Ovary (tissue), 9 donors: ENCODE data around the gene HLX. TPM values are rescaled to one million over a fixed set of nuclear protein-coding genes. Genes with fewer than 3 reads are reported as not detected.

Experiments used
- DNase-seq, 5 donors: peaks; one replicate each; pipeline ENCODE4 v3.0.0-alpha.2; 2019 to 2020
- H3K27ac ChIP-seq, 2 donors: fragments of 200-600 bp; one replicate each; pipeline versions ENCODE4 v1.5.1 to v1.8.0; 2019 to 2022
- H3K27me3 ChIP-seq: fragments of 200-600 bp; one replicate; pipeline ENCODE4 v1.8.0; 2022
- H3K36me3 ChIP-seq: fragments of 200-600 bp; sonication (generic); one replicate; pipeline ENCODE4 v1.5.1; 2019
- H3K4me1 ChIP-seq: one replicate; pipeline ENCODE4 v1.8.1; 2013; ENCODE audit warnings: mild to moderate bottlenecking, moderate library complexity; ENCODE audit not compliant: insufficient read depth
- H3K4me3 ChIP-seq: fragments of 200-600 bp; sonication (generic); one replicate; pipeline ENCODE4 v1.5.1; 2017
- H3K9me3 ChIP-seq, 2 donors: fragments of 200-600 bp in 1 of 2; sonication (generic) in 1 of 2; one replicate each; pipeline versions ENCODE4 v1.5.1 to v1.8.1; 2013 to 2019; ENCODE audit warnings: mild to moderate bottlenecking in 1 of 2, moderate library complexity in 1 of 2
- EP300 ChIP-seq: sonication (generic); formaldehyde crosslinking; IDR thresholded peaks from one replicate; pipeline ENCODE4 v1.6.1; 2017; ENCODE audit warnings: antibody characterized with exemption
- POLR2A ChIP-seq: fragments of 450-650 bp; IDR thresholded peaks from one replicate; pipeline ENCODE4 v1.6.1; 2017; ENCODE audit warnings: antibody characterized with exemption, mild to moderate bottlenecking, moderate library complexity
- WGBS, 3 donors: extraction: QIAGEN DNeasy Blood & Tissue Kit in 1 of 3; methylation state at CpG; one replicate each; pipeline versions ENCODE4 v1.1.5 to v1.1.7; 2013 to 2017; 5-methylcytosine and 5-hydroxymethylcytosine counted together
- intact Hi-C, 4 donors: fragments of 100-400 bp; cut with DNase I; formaldehyde crosslinking; loops; one replicate each; pipeline versions ENCODE4 v1.11.0 to v1.15.1; 2022 to 2023
- polyA plus RNA-seq, 2 donors: library from polyadenylated mRNA; stranded (reverse); fragments of 200-250 nt in 1 of 2; fragments of 350-450 nt in 1 of 2; fragmentation: Illumina TruSeq in 1 of 2; extraction: RNeasy Lipid Tissue Mini Kit (QIAGEN cat#74804) in 1 of 2; gene quantifications; one replicate each; pipeline ENCODE4 v1.2.3, GENCODE V29; 2013 to 2014
- total RNA-seq, 7 donors: library from RNA; depleted of rRNA in 2 of 7; stranded (reverse); fragments of >200 nt in 2 of 7; fragmentation: NEBNext Ultra II Directional in 3 of 7; extraction: Animal tissue kit (Norgen Biotek cat#: 25700) in 3 of 7; gene quantifications; one replicate each; pipeline versions ENCODE4 v1.1.0 to v1.2.4, GENCODE V29; 2016 to 2023
- TF ChIP-seq, protein P1 (sequence below), 3 donors: fragments of 450-650 bp in 2 of 3; fragments of 200-600 bp in 1 of 3; IDR thresholded peaks; one replicate each; pipeline versions ENCODE4 v1.5.1 to v1.8.0; 2016 to 2022; ENCODE audit warnings: antibody characterized with exemption in 3 of 3, mild to moderate bottlenecking in 1 of 3
- donor health status: DM: no; HTN: no; CAD: no; lungs with moderate emphysema.
- donor health status: DM: no; HTN: no; CAD: no.
- donor health status: Bipolar disorder and iron deficiency.
- donor health status: DM: yes; HTN: yes; CAD: no.
- donor health status: DM: no; HTN: no; CAD: no.
- donor health status: DM: yes; HTN: yes; CAD: no.

The HLX gene
- total and polyA plus RNA-seq, 9 donors = 2.1 to 9.4 (median 3.5) TPM

GRCh38 chr1:220839474-220839873, 39.8 kb upstream of the HLX start:
- H3K36me3 ChIP-seq = no peaks in the 10 kb centered on the region
- WGBS, 3 donors = 28 to 51% (median 29%) methylated on average over 5 of the region's 5 CpGs
- H3K27ac ChIP-seq = no peak overlapping the region
- intact Hi-C loops = no loop called here
- no peak for TF ChIP-seq EP300
- TF ChIP-seq POLR2A = no peak
- TF ChIP-seq, protein P1, sequence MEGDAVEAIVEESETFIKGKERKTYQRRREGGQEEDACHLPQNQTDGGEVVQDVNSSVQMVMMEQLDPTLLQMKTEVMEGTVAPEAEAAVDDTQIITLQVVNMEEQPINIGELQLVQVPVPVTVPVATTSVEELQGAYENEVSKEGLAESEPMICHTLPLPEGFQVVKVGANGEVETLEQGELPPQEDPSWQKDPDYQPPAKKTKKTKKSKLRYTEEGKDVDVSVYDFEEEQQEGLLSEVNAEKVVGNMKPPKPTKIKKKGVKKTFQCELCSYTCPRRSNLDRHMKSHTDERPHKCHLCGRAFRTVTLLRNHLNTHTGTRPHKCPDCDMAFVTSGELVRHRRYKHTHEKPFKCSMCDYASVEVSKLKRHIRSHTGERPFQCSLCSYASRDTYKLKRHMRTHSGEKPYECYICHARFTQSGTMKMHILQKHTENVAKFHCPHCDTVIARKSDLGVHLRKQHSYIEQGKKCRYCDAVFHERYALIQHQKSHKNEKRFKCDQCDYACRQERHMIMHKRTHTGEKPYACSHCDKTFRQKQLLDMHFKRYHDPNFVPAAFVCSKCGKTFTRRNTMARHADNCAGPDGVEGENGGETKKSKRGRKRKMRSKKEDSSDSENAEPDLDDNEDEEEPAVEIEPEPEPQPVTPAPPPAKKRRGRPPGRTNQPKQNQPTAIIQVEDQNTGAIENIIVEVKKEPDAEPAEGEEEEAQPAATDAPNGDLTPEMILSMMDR (IDR thresholded peaks at IDR 0.05) = no peak
- H3K27me3 ChIP-seq = no peaks in the 10 kb centered on the region
- no peak overlapping the region for H3K4me3 ChIP-seq
- H3K9me3 ChIP-seq = no peaks in the 10 kb centered on the region
- peaks cover 3% of the 10 kb centered on the region for H3K4me1 ChIP-seq
- DNase-seq = no peak

GRCh38 chr1:220841293-220841692, 38.0 kb upstream of the HLX start:
- peaks cover 3% of the 10 kb centered on the region for H3K4me1 ChIP-seq
- DNase-seq = no peak
- H3K4me3 ChIP-seq = no peak overlapping the region
- TF ChIP-seq EP300 (no peak), POLR2A (no peak)
- TF ChIP-seq, protein P1 (IDR thresholded peaks at IDR 0.05) = no peak
- no peaks in the 10 kb centered on the region for H3K36me3 ChIP-seq
- no peak overlapping the region for H3K27ac ChIP-seq
- intact Hi-C loops = no loop called here
- no peaks in the 10 kb centered on the region for H3K9me3 ChIP-seq
- no peaks in the 10 kb centered on the region for H3K27me3 ChIP-seq

DNA sequence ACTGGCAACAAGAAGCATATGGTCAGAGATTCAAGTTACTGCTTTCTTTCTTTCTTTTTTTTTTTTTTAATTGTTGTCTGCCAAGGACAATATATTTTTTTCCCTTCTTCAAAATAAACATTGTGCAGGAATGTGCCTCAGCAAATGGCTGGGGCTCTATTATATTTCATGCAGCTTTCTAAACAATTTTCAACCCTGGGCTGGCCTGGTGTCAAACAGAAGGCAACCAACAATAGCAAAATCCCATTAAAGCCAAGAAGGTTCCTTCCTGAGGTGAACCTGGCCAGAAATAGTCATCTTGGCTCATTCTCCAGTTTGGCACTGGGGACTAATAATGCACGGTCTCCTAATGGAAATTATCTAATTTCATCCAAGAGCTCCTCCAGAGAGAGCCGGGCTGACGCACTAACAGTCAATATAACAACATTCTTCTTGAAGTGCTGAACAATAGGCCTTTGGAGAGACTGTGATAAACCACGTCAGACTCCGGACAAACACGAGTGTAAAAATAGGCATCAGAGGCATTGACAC, 35.7 kb upstream of the HLX start:
- Histone ChIP-seq H3K36me3 (no peaks in the 10 kb centered on the region), H3K4me3 (no peak overlapping the region), H3K9me3 (no peaks in the 10 kb centered on the region), H3K4me1 (peaks cover 3% of the 10 kb centered on the region), H3K27me3 (no peaks in the 10 kb centered on the region), H3K27ac (no peak overlapping the region)
- intact Hi-C loops = loop anchor here in 1 of 4 donors (2.0 kb wide), 1 partner anchor 35 kb away; the partner anchor contains the start of gene HLX
- no peak for TF ChIP-seq POLR2A
- TF ChIP-seq, protein P1 (IDR thresholded peaks at IDR 0.05) = no peak
- TF ChIP-seq EP300 = no peak
- 3 to 5% (median 4%) methylated on average over 6 of the region's 6 CpGs for WGBS, 3 donors
- DNase-seq = peak in 1 of 5 donors; percentile 21

DNA sequence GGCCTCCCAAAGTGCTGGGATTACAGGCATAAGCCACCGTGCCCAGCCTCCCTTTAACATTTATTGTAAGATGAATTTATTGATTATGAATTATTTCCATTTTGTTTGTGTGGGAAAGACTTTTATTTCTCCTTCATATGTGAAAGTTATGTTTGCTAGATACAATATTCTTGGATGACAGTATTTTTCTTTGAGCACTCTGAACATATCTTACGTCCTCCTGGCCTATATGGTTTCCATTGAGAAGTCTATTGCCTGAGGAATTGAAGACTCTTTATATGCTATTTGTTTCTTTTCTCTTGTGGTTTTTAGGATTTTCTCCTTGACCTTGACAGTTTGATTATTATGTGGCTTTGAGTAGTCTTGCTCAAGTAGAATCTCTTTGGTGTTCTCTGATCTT, 26.8 kb upstream of the HLX start:
- WGBS, 3 donors = 81 to 90% (median 88%) methylated on average over 2 of the region's 2 CpGs

More for the DNA sequence above, 26.8 kb upstream of the HLX start:
- Histone ChIP-seq H3K4me3 (no peak overlapping the region), H3K36me3 (no peaks in the 10 kb centered on the region), H3K9me3 (peaks cover 0 to 3% of the 10 kb centered on the region in 2 donors), H3K4me1 (no peaks in the 10 kb centered on the region), H3K27me3 (no peaks in the 10 kb centered on the region), H3K27ac (no peak overlapping the region)
- TF ChIP-seq EP300 = no peak
- no peak for TF ChIP-seq POLR2A
- TF ChIP-seq, protein P1 (IDR thresholded peaks at IDR 0.05) = no peak
- intact Hi-C loops = no loop called here
- no peak for DNase-seq
